ENCODE results near the gene RAB11FIP3. TPM values are rescaled to one million over a fixed set of nuclear protein-coding genes. Genes with fewer than 3 reads are reported as not detected.
A peak's percentile ranks its signal among the peaks of the same experiment; 100 is the strongest.

RAB11FIP3 gene
- total RNA-seq, 1 donor from 2014 or later = 10.5 TPM

GRCh38 chr16:519425-519824 is 94.0 kb downstream of the RAB11FIP3 start:
- TF ChIP-seq, protein P1, sequence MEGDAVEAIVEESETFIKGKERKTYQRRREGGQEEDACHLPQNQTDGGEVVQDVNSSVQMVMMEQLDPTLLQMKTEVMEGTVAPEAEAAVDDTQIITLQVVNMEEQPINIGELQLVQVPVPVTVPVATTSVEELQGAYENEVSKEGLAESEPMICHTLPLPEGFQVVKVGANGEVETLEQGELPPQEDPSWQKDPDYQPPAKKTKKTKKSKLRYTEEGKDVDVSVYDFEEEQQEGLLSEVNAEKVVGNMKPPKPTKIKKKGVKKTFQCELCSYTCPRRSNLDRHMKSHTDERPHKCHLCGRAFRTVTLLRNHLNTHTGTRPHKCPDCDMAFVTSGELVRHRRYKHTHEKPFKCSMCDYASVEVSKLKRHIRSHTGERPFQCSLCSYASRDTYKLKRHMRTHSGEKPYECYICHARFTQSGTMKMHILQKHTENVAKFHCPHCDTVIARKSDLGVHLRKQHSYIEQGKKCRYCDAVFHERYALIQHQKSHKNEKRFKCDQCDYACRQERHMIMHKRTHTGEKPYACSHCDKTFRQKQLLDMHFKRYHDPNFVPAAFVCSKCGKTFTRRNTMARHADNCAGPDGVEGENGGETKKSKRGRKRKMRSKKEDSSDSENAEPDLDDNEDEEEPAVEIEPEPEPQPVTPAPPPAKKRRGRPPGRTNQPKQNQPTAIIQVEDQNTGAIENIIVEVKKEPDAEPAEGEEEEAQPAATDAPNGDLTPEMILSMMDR (IDR thresholded peaks at IDR 0.05; ENCODE audit: insufficient read depth, low read length, severe bottlenecking) = no peak
- no peaks in the 10 kb centered on the region for H3K27me3 ChIP-seq (ENCODE audit: control insufficient read depth, insufficient read depth, low read length)
- DNase-seq (ENCODE audit: low read depth) (no peak), FAIRE-seq (no peak)
- peaks cover 14% of the 10 kb centered on the region for H3K36me3 ChIP-seq (ENCODE audit: control insufficient read depth, insufficient read depth, low read length)
- H3K4me3 ChIP-seq (ENCODE audit: low read depth, low read length) = no peak overlapping the region

DNA sequence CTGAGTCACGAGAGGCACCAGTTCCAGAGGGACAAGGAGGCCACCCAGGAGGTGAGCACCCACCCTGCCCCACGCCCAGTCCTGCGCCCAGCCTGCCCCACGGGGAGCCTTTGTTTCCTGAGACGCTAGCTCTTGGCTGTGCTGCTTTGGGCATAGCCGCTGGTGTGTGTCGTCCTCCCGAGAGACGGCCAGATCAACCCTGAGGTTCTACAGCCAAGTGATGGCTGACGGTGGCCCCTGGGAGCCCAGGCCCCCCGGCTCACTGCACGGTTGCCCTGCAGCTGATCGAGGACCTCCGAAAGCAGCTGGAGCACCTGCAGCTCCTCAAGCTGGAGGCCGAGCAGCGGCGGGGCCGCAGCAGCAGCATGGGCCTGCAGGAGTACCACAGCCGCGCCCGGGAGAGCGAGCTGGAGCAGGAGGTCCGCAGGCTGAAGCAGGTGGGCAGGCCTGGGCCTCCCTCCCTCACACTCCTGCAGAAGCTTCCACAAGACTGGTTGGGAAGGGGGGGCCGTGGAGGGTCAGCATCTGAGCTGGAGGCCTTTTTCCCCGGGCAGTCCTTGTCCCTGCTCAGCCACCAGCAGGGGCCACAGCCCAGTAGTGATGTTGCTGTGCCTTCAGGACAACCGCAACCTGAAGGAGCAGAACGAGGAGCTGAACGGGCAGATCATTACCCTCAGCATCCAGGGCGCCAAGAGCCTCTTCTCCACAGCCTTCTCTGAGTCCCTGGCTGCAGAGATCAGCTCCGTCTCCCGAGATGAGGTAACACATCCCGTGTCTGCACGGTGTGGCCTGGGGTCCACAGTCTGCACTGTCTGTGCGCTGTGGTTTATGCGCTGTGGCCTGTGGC is 94.6 kb downstream of the RAB11FIP3 start:
- TF ChIP-seq, protein P1 (IDR thresholded peaks at IDR 0.05; ENCODE audit: insufficient read depth, low read length, severe bottlenecking) = no peak
- DNase-seq (ENCODE audit: low read depth) = no peak
- FAIRE-seq = no peak
- H3K36me3 ChIP-seq (ENCODE audit: control insufficient read depth, insufficient read depth, low read length) = peaks cover 11% of the 10 kb centered on the region
- no peak overlapping the region for H3K4me3 ChIP-seq (ENCODE audit: low read depth, low read length)
- H3K27me3 ChIP-seq (ENCODE audit: control insufficient read depth, insufficient read depth, low read length) = no peaks in the 10 kb centered on the region

GRCh38 chr16:520847-521246 is 95.4 kb downstream of the RAB11FIP3 start:
- Histone ChIP-seq H3K36me3 (ENCODE audit: control insufficient read depth, insufficient read depth, low read length) (peaks cover 8% of the 10 kb centered on the region), H3K27me3 (ENCODE audit: control insufficient read depth, insufficient read depth, low read length) (no peaks in the 10 kb centered on the region), H3K4me3 (ENCODE audit: low read depth, low read length) (no peak overlapping the region)
- FAIRE-seq = no peak
- DNase-seq (ENCODE audit: low read depth) = no peak
- TF ChIP-seq, protein P1 (IDR thresholded peaks at IDR 0.05; ENCODE audit: insufficient read depth, low read length, severe bottlenecking) = no peak

- no peak for DNase-seq (ENCODE audit: low read depth)
- H3K4me3 ChIP-seq (ENCODE audit: low read depth, low read length) = no peak overlapping the region
- FAIRE-seq = no peak
- H3K36me3 ChIP-seq (ENCODE audit: control insufficient read depth, insufficient read depth, low read length) = peaks cover 7% of the 10 kb centered on the region
- H3K27me3 ChIP-seq (ENCODE audit: control insufficient read depth, insufficient read depth, low read length) = no peaks in the 10 kb centered on the region
- TF ChIP-seq, protein P1 (IDR thresholded peaks at IDR 0.05; ENCODE audit: insufficient read depth, low read length, severe bottlenecking) = peak; percentile 40
Measured at GRCh38 chr16:521381-522210, 96.1 kb downstream of the RAB11FIP3 start.

- TF ChIP-seq, protein P1 (IDR thresholded peaks at IDR 0.05; ENCODE audit: insufficient read depth, low read length, severe bottlenecking) = no peak
- no peak for FAIRE-seq
- Histone ChIP-seq H3K4me3 (ENCODE audit: low read depth, low read length) (no peak overlapping the region), H3K36me3 (ENCODE audit: control insufficient read depth, insufficient read depth, low read length) (peaks cover 7% of the 10 kb centered on the region), H3K27me3 (ENCODE audit: control insufficient read depth, insufficient read depth, low read length) (no peaks in the 10 kb centered on the region)
- no peak for DNase-seq (ENCODE audit: low read depth)
Measured at GRCh38 chr16:522320-523096, 97.1 kb downstream of the RAB11FIP3 start.
